ENCODE data around the gene ATF6B. TPM values are rescaled to one million over a fixed set of nuclear protein-coding genes. Genes with fewer than 3 reads are reported as not detected.
"Not testable (repeated sequence)": the region's sequence is repeated elsewhere in the genome, so short reads cannot be mapped to it uniquely, and the experiment has no call there.

The ATF6B gene
- total RNA-seq, 4 donors from 2014 or later = 46.8 to 102 (median 54.1) TPM

DNA sequence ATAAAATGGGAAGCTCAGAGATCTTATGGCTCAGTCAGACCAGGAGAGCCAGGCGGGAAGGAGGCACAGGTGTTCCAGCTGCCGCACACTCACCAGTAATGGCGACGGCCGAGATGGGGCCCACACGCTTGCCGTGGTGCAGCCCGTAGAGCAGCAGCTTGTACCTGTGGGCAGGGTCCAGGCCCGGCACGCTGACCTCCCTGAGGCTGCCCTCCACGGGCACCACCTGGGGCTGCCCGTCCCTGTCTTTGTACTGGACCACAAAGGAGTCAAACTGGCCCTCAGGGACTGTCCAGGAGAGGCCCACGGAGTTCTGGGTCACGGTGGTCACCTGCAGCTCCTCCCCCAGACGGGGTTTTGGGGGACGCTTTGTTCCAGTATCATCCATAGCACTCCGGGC, 58.6 kb downstream of the ATF6B start:
- intact Hi-C loops (cut with DNase I; ENCODE audit: low total_unique reads) = no loop called here
- no peak for DNase-seq (ENCODE audit: low spot score in 2 of 2)
- TF ChIP-seq, protein P1, sequence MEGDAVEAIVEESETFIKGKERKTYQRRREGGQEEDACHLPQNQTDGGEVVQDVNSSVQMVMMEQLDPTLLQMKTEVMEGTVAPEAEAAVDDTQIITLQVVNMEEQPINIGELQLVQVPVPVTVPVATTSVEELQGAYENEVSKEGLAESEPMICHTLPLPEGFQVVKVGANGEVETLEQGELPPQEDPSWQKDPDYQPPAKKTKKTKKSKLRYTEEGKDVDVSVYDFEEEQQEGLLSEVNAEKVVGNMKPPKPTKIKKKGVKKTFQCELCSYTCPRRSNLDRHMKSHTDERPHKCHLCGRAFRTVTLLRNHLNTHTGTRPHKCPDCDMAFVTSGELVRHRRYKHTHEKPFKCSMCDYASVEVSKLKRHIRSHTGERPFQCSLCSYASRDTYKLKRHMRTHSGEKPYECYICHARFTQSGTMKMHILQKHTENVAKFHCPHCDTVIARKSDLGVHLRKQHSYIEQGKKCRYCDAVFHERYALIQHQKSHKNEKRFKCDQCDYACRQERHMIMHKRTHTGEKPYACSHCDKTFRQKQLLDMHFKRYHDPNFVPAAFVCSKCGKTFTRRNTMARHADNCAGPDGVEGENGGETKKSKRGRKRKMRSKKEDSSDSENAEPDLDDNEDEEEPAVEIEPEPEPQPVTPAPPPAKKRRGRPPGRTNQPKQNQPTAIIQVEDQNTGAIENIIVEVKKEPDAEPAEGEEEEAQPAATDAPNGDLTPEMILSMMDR (IDR thresholded peaks at IDR 0.05) = no peak
- TF ChIP-seq POLR2A (IDR thresholded peaks at IDR 0.05) = no peak
- no peak overlapping the region for H3K4me3 ChIP-seq (ENCODE audit: low read depth, poor library complexity, severe bottlenecking)
- 90 to 96% methylated on average over 17 of the region's 17 CpGs for WGBS, 2 donors

GRCh38 chr6:32068867-32069266, 59.2 kb downstream of the ATF6B start:
- H3K4me3 ChIP-seq (ENCODE audit: low read depth, poor library complexity, severe bottlenecking) = no peak overlapping the region
- TF ChIP-seq, protein P1 (IDR thresholded peaks at IDR 0.05) = no peak
- no peak for TF ChIP-seq POLR2A (IDR thresholded peaks at IDR 0.05)
- 92 to 95% methylated on average over 14 of the region's 14 CpGs for WGBS, 2 donors
- DNase-seq (ENCODE audit: low spot score in 2 of 2) = no peak
- intact Hi-C loops (cut with DNase I; ENCODE audit: low total_unique reads) = no loop called here

DNA sequence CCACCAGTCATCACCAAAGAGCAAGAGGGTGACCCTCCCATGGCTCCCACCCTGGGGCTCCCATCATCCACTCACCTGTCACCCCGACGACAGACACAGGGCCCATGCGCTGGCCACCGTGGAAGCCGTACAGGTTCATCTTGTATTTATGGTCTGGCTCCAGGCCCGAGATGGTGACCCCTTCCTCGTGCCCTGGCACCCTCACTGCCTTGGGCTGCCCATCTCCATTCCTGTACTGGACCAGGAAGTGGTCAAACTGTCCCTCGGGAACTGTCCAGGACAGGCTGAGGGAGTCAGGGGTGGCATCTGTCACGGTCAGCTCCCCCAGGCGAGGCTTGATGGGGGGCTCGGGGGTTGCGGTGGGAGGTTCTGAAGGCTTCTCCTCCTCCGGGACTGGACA, 59.7 kb downstream of the ATF6B start:
- 91 to 92% methylated on average over 13 of the region's 13 CpGs for WGBS, 2 donors
- DNase-seq (ENCODE audit: low spot score in 2 of 2); H3K4me3 ChIP-seq (ENCODE audit: low read depth, poor library complexity, severe bottlenecking); intact Hi-C loops (cut with DNase I; ENCODE audit: low total_unique reads): not testable (repeated sequence)

DNA sequence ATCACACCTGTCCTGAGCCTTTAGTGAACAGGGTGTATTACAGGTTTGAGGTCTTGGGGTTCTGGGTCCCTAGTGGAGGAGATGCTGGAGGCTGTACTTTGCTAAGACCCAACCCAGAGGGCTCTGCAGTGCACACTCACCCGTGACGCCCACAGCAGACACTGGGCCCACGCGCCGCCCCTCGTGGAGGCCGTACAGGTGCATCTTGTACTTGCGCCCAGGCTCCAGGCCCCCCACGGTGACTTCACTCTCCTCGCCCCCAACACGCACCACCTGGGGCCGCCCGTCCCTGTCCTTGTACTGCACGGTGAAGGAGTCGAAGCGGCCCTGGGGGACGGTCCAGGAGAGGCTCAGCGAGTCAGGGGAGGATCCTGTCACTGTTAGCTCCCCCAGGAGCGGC, 60.5 kb downstream of the ATF6B start:
- WGBS, 2 donors = 90 to 97% methylated on average over 12 to 19 of the region's 19 CpGs
- DNase-seq (ENCODE audit: low spot score in 2 of 2); intact Hi-C loops (cut with DNase I; ENCODE audit: low total_unique reads); H3K4me3 ChIP-seq (ENCODE audit: low read depth, poor library complexity, severe bottlenecking): not testable (repeated sequence)

Small RNA genes lying within 50 kb of the gene (microRNA-seq; reads per million reads assigned to microRNA genes)
- 0 to 2.8 reads per million in 2 donors for gene MIR6721 (ENCODE audit: borderline number of aligned reads in 1 of 2, borderline replicate concordance in 2 of 2)

Other genes starting within 250 kb of the ATF6B start
- gene SLC44A4, start 249.2 kb downstream of the ATF6B start, total RNA-seq = 1 to 10 TPM; 1.6 to 5.2 (median 3.2) TPM
- gene EHMT2, start 230.5 kb downstream of the ATF6B start, total RNA-seq = 10 to 100 TPM; 25.5 to 39.3 (median 33.6) TPM
- 1 to 10 TPM in 1 of 4 donors, under 1 TPM in 3; 0.25 to 1.6 (median 0.77) TPM for gene ZBTB12, start 226.2 kb downstream of the ATF6B start, total RNA-seq
- gene C2, start 200.5 kb downstream of the ATF6B start, total RNA-seq = 1 to 10 TPM; 4.9 to 7.7 (median 6.7) TPM
- gene CFB, start 182.2 kb downstream of the ATF6B start, total RNA-seq = 10 to 100 TPM in 1 of 4 donors, 1 to 10 TPM in 3; 1.4 to 13.1 (median 4.5) TPM
- 10 to 100 TPM; 53.2 to 88.2 (median 83.4) TPM for gene NELFE, start 169.3 kb downstream of the ATF6B start, total RNA-seq
- 10 to 100 TPM; 23.3 to 57.8 (median 32.3) TPM for gene SKIC2, start 169.1 kb downstream of the ATF6B start, total RNA-seq
- 10 to 100 TPM; 14.6 to 19.9 (median 16.4) TPM for gene DXO, start 156.1 kb downstream of the ATF6B start, total RNA-seq
- gene C4A, start 146.2 kb downstream of the ATF6B start, total RNA-seq = 10 to 100 TPM in 1 of 4 donors, 1 to 10 TPM in 3; 5.6 to 10.4 (median 7.4) TPM
- gene C4B, start 113.5 kb downstream of the ATF6B start, total RNA-seq = 10 to 100 TPM in 1 of 4 donors, 1 to 10 TPM in 3; 4.5 to 12.1 (median 6.3) TPM
- 1 to 10 TPM in 1 of 4 donors, under 1 TPM in 2, not detected in 1; 0.27 to 3.9 (median 0.88) TPM for gene CYP21A2, start 89.8 kb downstream of the ATF6B start, total RNA-seq
- 100 to 1,000 TPM in 1 of 4 donors, 10 to 100 TPM in 3; 24.9 to 155 (median 46.3) TPM for gene TNXB, start 18.9 kb downstream of the ATF6B start, total RNA-seq
- gene FKBPL, start 2.0 kb upstream of the ATF6B start, total RNA-seq = 10 to 100 TPM in 1 of 4 donors, 1 to 10 TPM in 3; 5.8 to 12.5 (median 8.0) TPM
- 1 to 10 TPM in 2 of 4 donors, under 1 TPM in 2; 0.56 to 2.6 (median 0.94) TPM for gene PRRT1, start 23.7 kb upstream of the ATF6B start, total RNA-seq
- gene PPT2, start 25.9 kb upstream of the ATF6B start, total RNA-seq = 100 to 1,000 TPM in 1 of 4 donors, 10 to 100 TPM in 3; 36.6 to 220 (median 56.9) TPM
- 10 to 100 TPM; 12.5 to 40.8 (median 18.6) TPM for gene EGFL8, start 36.3 kb upstream of the ATF6B start, total RNA-seq
- gene AGPAT1, start 47.8 kb upstream of the ATF6B start, total RNA-seq = 10 to 100 TPM; 18.8 to 53.2 (median 28.0) TPM
- 10 to 100 TPM; 52.4 to 75.3 (median 56.8) TPM for gene RNF5, start 50.2 kb upstream of the ATF6B start, total RNA-seq
- gene AGER, start 56.0 kb upstream of the ATF6B start, total RNA-seq = 1 to 10 TPM in 3 of 4 donors, under 1 TPM in 1; 0.56 to 4.1 (median 2.3) TPM
- gene PBX2, start 62.0 kb upstream of the ATF6B start, total RNA-seq = 10 to 100 TPM; 49.2 to 63.9 (median 55.8) TPM
- gene GPSM3, start 64.4 kb upstream of the ATF6B start, total RNA-seq = 1 to 10 TPM in 3 of 4 donors, under 1 TPM in 1; 0.69 to 7.5 (median 4.3) TPM
- 10 to 100 TPM in 1 of 4 donors, 1 to 10 TPM in 3; 6.3 to 10.4 (median 7.8) TPM for gene NOTCH4, start 95.8 kb upstream of the ATF6B start, total RNA-seq
- not detected for gene TSBP1, start 243.7 kb upstream of the ATF6B start, total RNA-seq

All from lower leg skin (tissue), 4 donors.